NCI-H446 (cell line): ENCODE measurements around the gene C5orf63.
A peak's percentile ranks its signal among the peaks of the same experiment; 100 is the strongest.
"Not testable (repeated sequence)": the region's sequence is repeated elsewhere in the genome, so short reads cannot be mapped to it uniquely, and the experiment has no call there.

Source experiments
- DNase-seq, 2 experiments: peaks; one replicate each; lab custom pipeline; 2025; lab: John Stamatoyannopoulos, UW

C5orf63 gene

GRCh38 chr5:127030259-127031146, 42.8 kb downstream of the C5orf63 start, which contains the start of gene MARCHF3:
MARCHF3 (minus strand) TSS chr5:127030558; CDS start chr5:126918171, 112,387 bp downstream.
- DNase-seq, result peak; percentile 78 to 95

- DNase-seq, result peak in 1 of 2 experiments; percentile 45
Observed at GRCh38 chr5:127029581-127030258, 43.6 kb downstream of the C5orf63 start.

- no peak for DNase-seq
Observed at GRCh38 chr5:127028822-127029457, 44.4 kb downstream of the C5orf63 start.

- no peak for DNase-seq
Observed at GRCh38 chr5:127027539-127027938, 45.8 kb downstream of the C5orf63 start.

- DNase-seq, result no peak
Observed at GRCh38 chr5:127026166-127026565, 47.1 kb downstream of the C5orf63 start.

GRCh38 chr5:127025467-127025866, 47.8 kb downstream of the C5orf63 start:
- no peak for DNase-seq

- no peak for DNase-seq
Observed at GRCh38 chr5:127024821-127025220, 48.5 kb downstream of the C5orf63 start.

GRCh38 chr5:127023552-127024191, 49.6 kb downstream of the C5orf63 start:
- not testable (repeated sequence) for DNase-seq

- DNase-seq, result no peak
Observed at GRCh38 chr5:127022846-127023245, 50.5 kb downstream of the C5orf63 start.

GRCh38 chr5:127019928-127020327, 53.4 kb downstream of the C5orf63 start:
- DNase-seq, result no peak

GRCh38 chr5:127016722-127017121, 56.6 kb downstream of the C5orf63 start:
- DNase-seq, result not testable (repeated sequence)

- DNase-seq, result no peak
Observed at GRCh38 chr5:127015716-127016115, 57.6 kb downstream of the C5orf63 start.

GRCh38 chr5:127014573-127014972, 58.7 kb downstream of the C5orf63 start:
- DNase-seq, result no peak

- no peak for DNase-seq
Observed at GRCh38 chr5:127013407-127013806, 59.9 kb downstream of the C5orf63 start.

- DNase-seq, result no peak
Observed at GRCh38 chr5:127012916-127013315, 60.4 kb downstream of the C5orf63 start.

- DNase-seq, result no peak
Observed at GRCh38 chr5:127011961-127012644, 61.2 kb downstream of the C5orf63 start.

- peak; percentile 68 to 90 for DNase-seq
Observed at GRCh38 chr5:127011153-127011552, 62.1 kb downstream of the C5orf63 start.

GRCh38 chr5:127010362-127010761, 62.9 kb downstream of the C5orf63 start:
- no peak for DNase-seq

GRCh38 chr5:127009784-127010183, 63.5 kb downstream of the C5orf63 start:
- no peak for DNase-seq

GRCh38 chr5:127008300-127008975, 64.9 kb downstream of the C5orf63 start:
- DNase-seq, result no peak

- DNase-seq, result no peak
Observed at GRCh38 chr5:127007522-127007921, 65.8 kb downstream of the C5orf63 start.
